ENCODE results near the gene GALNTL6. TPM values are rescaled to one million over a fixed set of nuclear protein-coding genes. Genes with fewer than 3 reads are reported as not detected.
A peak's percentile ranks its signal among the peaks of the same experiment; 100 is the strongest.

Gene GALNTL6
- total and polyA plus RNA-seq, 9 of the 15 experiments (the other 6 are each of a cell fraction or from before 2014, with no cell fraction given), result 0.18 to 0.50 (median 0.29) TPM

DNA sequence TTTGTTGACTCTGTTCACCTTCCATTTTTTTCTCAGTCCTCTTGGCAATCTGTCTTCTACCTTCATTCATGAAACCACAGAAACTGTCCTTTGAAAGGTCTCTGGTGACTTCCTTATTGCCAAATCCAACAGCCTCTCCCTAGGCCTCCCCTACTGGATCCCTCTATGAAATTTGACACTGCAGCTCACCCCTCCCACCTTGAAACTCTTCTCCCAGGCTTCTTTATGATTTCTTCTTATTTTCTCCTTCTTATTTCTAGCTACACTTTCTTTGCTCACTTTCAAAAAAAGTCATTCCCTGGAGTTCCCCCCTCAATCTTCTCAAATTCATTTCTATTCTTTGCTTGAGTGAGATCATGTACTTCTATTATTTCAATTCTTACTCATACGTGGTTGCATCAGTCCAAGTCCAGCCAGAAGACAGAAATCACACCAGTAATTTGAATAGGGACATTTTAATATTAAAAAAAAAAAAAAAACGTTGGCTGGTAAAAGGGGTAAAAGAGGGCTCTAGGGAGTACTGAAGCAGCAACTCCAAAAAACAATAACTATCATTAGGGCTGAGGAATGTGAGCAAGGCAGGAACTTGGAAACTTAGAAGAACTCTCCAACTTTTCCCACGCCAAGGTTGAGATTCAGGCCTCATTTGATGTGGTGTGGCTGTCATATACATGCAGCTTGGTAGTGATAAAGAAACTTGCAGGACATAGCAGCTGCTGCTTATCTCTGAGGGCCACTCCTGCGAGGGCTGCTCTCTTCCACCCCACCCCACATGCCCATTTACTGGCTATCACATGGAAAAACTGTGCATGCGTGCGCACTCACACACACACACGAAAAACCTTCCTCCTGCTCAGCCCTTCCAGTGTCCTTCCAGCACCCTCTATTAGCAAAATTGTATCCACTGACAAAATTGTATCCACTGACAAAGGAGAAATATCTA lies 1185.6 kb downstream of the GALNTL6 start (continued):
- TF ChIP-seq ZNF347 (CRISPR knock-in tag; IDR thresholded peaks at IDR 0.05; ENCODE audit: low read depth) (no peak), RBFOX2 (IDR thresholded peaks at IDR 0.05; ENCODE audit: low read depth, low read length) (no peak), RFX1 (IDR thresholded peaks at IDR 0.05) (no peak), PPARD (CRISPR knock-in tag; IDR thresholded peaks at IDR 0.05) (no peak), ZNF212 (CRISPR knock-in tag; IDR thresholded peaks at IDR 0.05) (no peak), PHB (CRISPR knock-in tag; IDR thresholded peaks at IDR 0.05) (no peak), EHMT2 (IDR thresholded peaks at IDR 0.05) (peak; percentile 70), TAF7 (tag; IDR thresholded peaks at IDR 0.05) (no peak), ZNF57 (CRISPR knock-in tag; IDR thresholded peaks at IDR 0.05) (no peak), NBN (IDR thresholded peaks at IDR 0.05; ENCODE audit: low read depth) (peak; percentile 32), MIER1 (IDR thresholded peaks at IDR 0.05; ENCODE audit: low read depth) (0 out of 2 replicates have a peak, but pooled peaks have one; percentile 6), ZNF830 (CRISPR knock-in tag; IDR thresholded peaks at IDR 0.05) (no peak)
- TF ChIP-seq, protein P1, sequence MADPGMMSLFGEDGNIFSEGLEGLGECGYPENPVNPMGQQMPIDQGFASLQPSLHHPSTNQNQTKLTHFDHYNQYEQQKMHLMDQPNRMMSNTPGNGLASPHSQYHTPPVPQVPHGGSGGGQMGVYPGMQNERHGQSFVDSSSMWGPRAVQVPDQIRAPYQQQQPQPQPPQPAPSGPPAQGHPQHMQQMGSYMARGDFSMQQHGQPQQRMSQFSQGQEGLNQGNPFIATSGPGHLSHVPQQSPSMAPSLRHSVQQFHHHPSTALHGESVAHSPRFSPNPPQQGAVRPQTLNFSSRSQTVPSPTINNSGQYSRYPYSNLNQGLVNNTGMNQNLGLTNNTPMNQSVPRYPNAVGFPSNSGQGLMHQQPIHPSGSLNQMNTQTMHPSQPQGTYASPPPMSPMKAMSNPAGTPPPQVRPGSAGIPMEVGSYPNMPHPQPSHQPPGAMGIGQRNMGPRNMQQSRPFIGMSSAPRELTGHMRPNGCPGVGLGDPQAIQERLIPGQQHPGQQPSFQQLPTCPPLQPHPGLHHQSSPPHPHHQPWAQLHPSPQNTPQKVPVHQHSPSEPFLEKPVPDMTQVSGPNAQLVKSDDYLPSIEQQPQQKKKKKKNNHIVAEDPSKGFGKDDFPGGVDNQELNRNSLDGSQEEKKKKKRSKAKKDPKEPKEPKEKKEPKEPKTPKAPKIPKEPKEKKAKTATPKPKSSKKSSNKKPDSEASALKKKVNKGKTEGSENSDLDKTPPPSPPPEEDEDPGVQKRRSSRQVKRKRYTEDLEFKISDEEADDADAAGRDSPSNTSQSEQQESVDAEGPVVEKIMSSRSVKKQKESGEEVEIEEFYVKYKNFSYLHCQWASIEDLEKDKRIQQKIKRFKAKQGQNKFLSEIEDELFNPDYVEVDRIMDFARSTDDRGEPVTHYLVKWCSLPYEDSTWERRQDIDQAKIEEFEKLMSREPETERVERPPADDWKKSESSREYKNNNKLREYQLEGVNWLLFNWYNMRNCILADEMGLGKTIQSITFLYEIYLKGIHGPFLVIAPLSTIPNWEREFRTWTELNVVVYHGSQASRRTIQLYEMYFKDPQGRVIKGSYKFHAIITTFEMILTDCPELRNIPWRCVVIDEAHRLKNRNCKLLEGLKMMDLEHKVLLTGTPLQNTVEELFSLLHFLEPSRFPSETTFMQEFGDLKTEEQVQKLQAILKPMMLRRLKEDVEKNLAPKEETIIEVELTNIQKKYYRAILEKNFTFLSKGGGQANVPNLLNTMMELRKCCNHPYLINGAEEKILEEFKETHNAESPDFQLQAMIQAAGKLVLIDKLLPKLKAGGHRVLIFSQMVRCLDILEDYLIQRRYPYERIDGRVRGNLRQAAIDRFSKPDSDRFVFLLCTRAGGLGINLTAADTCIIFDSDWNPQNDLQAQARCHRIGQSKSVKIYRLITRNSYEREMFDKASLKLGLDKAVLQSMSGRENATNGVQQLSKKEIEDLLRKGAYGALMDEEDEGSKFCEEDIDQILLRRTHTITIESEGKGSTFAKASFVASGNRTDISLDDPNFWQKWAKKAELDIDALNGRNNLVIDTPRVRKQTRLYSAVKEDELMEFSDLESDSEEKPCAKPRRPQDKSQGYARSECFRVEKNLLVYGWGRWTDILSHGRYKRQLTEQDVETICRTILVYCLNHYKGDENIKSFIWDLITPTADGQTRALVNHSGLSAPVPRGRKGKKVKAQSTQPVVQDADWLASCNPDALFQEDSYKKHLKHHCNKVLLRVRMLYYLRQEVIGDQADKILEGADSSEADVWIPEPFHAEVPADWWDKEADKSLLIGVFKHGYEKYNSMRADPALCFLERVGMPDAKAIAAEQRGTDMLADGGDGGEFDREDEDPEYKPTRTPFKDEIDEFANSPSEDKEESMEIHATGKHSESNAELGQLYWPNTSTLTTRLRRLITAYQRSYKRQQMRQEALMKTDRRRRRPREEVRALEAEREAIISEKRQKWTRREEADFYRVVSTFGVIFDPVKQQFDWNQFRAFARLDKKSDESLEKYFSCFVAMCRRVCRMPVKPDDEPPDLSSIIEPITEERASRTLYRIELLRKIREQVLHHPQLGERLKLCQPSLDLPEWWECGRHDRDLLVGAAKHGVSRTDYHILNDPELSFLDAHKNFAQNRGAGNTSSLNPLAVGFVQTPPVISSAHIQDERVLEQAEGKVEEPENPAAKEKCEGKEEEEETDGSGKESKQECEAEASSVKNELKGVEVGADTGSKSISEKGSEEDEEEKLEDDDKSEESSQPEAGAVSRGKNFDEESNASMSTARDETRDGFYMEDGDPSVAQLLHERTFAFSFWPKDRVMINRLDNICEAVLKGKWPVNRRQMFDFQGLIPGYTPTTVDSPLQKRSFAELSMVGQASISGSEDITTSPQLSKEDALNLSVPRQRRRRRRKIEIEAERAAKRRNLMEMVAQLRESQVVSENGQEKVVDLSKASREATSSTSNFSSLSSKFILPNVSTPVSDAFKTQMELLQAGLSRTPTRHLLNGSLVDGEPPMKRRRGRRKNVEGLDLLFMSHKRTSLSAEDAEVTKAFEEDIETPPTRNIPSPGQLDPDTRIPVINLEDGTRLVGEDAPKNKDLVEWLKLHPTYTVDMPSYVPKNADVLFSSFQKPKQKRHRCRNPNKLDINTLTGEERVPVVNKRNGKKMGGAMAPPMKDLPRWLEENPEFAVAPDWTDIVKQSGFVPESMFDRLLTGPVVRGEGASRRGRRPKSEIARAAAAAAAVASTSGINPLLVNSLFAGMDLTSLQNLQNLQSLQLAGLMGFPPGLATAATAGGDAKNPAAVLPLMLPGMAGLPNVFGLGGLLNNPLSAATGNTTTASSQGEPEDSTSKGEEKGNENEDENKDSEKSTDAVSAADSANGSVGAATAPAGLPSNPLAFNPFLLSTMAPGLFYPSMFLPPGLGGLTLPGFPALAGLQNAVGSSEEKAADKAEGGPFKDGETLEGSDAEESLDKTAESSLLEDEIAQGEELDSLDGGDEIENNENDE (IDR thresholded peaks at IDR 0.05; ENCODE audit: low read depth, low read length), result no peak
- TF ChIP-seq, protein P2, sequence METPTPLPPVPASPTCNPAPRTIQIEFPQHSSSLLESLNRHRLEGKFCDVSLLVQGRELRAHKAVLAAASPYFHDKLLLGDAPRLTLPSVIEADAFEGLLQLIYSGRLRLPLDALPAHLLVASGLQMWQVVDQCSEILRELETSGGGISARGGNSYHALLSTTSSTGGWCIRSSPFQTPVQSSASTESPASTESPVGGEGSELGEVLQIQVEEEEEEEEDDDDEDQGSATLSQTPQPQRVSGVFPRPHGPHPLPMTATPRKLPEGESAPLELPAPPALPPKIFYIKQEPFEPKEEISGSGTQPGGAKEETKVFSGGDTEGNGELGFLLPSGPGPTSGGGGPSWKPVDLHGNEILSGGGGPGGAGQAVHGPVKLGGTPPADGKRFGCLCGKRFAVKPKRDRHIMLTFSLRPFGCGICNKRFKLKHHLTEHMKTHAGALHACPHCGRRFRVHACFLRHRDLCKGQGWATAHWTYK (CRISPR knock-in tag; IDR thresholded peaks at IDR 0.05), result no peak
- TF ChIP-seq, protein P3, sequence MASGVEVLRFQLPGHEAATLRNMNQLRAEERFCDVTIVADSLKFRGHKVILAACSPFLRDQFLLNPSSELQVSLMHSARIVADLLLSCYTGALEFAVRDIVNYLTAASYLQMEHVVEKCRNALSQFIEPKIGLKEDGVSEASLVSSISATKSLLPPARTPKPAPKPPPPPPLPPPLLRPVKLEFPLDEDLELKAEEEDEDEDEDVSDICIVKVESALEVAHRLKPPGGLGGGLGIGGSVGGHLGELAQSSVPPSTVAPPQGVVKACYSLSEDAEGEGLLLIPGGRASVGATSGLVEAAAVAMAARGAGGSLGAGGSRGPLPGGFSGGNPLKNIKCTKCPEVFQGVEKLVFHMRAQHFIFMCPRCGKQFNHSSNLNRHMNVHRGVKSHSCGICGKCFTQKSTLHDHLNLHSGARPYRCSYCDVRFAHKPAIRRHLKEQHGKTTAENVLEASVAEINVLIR (CRISPR knock-in tag; IDR thresholded peaks at IDR 0.05), result peak; percentile 50; the same call in 1 of the 2 replicates

All from K562 (cell line).